Esophagus muscularis mucosa (tissue), 4 donors: ENCODE data around the gene FANCD2.

Experiments
- EP300 ChIP-seq: sonication (generic); formaldehyde crosslinking; IDR thresholded peaks from one replicate; pipeline ENCODE4 v1.6.1; 2017; ENCODE audit warnings: antibody characterized with exemption
- POLR2A ChIP-seq: fragments of 450-650 bp; IDR thresholded peaks from one replicate; pipeline ENCODE4 v1.6.1; 2017; ENCODE audit warnings: antibody characterized with exemption, moderate library complexity, mild to moderate bottlenecking, low read depth
- POLR2AphosphoS5 ChIP-seq, 2 donors: sonication (generic); formaldehyde crosslinking; IDR thresholded peaks; one replicate each; pipeline ENCODE4 v1.6.1; 2017; ENCODE audit warnings: antibody characterized with exemption in 2 of 2
- TF ChIP-seq, protein P1 (sequence below), 3 experiments: fragments of 200-600 bp in 2 of 3; fragments of 450-650 bp in 1 of 3; sonication (generic) in 2 of 3; IDR thresholded peaks; one replicate each; pipeline ENCODE4 v1.5.1; 2017 to 2019; ENCODE audit warnings: antibody characterized with exemption in 3 of 3, mild to moderate bottlenecking in 2 of 3, moderate library complexity in 1 of 3

DNA sequence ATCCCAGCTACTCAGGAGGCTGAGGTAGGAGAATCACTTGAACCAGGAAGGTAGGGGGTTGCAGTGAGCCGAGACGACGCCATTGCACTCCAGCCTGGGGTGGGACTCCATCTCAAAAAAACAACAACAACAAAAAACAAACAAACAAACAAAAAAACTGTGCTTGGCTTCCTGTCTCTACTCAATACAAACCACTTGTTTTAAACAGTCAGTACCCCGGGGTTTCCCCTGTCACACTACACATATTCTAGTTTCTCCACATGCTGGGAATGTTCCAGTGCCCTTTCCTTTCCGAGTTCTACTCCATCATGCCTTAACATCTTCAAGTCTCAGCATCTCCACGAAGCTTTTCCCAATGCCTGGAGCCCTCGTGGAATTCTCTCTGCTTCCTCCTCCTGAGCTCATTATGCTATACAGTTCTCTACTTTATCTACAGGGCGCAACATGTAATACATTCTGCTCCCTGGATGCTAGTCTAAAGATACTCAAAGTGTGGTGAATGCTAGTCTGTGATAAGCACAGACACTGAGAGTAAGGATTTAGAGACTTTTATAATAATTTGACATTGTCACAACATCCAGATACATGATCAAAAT lies 47.4 kb upstream of the FANCD2 start:
- TF ChIP-seq, protein P1, sequence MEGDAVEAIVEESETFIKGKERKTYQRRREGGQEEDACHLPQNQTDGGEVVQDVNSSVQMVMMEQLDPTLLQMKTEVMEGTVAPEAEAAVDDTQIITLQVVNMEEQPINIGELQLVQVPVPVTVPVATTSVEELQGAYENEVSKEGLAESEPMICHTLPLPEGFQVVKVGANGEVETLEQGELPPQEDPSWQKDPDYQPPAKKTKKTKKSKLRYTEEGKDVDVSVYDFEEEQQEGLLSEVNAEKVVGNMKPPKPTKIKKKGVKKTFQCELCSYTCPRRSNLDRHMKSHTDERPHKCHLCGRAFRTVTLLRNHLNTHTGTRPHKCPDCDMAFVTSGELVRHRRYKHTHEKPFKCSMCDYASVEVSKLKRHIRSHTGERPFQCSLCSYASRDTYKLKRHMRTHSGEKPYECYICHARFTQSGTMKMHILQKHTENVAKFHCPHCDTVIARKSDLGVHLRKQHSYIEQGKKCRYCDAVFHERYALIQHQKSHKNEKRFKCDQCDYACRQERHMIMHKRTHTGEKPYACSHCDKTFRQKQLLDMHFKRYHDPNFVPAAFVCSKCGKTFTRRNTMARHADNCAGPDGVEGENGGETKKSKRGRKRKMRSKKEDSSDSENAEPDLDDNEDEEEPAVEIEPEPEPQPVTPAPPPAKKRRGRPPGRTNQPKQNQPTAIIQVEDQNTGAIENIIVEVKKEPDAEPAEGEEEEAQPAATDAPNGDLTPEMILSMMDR (IDR thresholded peaks at IDR 0.05), result no peak
- TF ChIP-seq POLR2AphosphoS5 (IDR thresholded peaks at IDR 0.05) (no peak), POLR2A (no peak), EP300 (no peak)
